BJ (cell line): Measurements from ENCODE around the gene ELL. TPM values are rescaled to one million over a fixed set of nuclear protein-coding genes. Genes with fewer than 3 reads are reported as not detected.
"Not testable (repeated sequence)": the region's sequence is repeated elsewhere in the genome, so short reads cannot be mapped to it uniquely, and the experiment has no call there.

Source experiments
- CTCF ChIA-PET: fragments of 350-600 bp; formaldehyde crosslinking; extraction: SDS; loops from one replicate; lab custom pipeline; 2021; ENCODE audit warnings: antibody characterized with exemption, inconsistent platforms; lab: Yijun Ruan, JAX
- POLR2A ChIA-PET: fragments of 300-600 bp; sonication (Branson Sonifier 250); formaldehyde crosslinking; extraction: SDS; loops from one replicate; lab custom pipeline; 2021; ENCODE audit warnings: antibody characterized with exemption; lab: Charles Lee
- DNase-seq: peaks from one replicate; pipeline ENCODE4 v3.0.0-alpha.2; 2011; ENCODE audit warnings: low read depth
- H3K27me3 ChIP-seq: 2 replicates; pipeline ENCODE4 v1.6.0; 2011; ENCODE audit warnings: low read length; ENCODE audit not compliant: control insufficient read depth, insufficient read depth
- H3K36me3 ChIP-seq: 2 replicates; pipeline ENCODE4 v1.5.1; 2011; ENCODE audit warnings: low read length; ENCODE audit not compliant: control insufficient read depth, insufficient read depth
- H3K4me3 ChIP-seq: 2 replicates; pipeline ENCODE4 v1.5.1; 2011; ENCODE audit warnings: low read depth, mild to moderate bottlenecking, control low read depth, low read length
- CTCF ChIP-seq: IDR thresholded peaks from 2 replicates; pipeline ENCODE4 v1.5.1; 2011; ENCODE audit warnings: low read depth, mild to moderate bottlenecking, control low read depth, inconsistent platforms, low read length, moderate library complexity; ENCODE audit not compliant: insufficient read depth
- polyA plus RNA-seq: library from polyadenylated mRNA; depleted of rRNA; stranded (reverse); fragments of >200 nt; gene quantifications from 2 replicates; pipeline ENCODE4 v1.2.3, GENCODE V29; 2011

The ELL gene
- polyA plus RNA-seq, 1 experiment: 10.2 TPM

GRCh38 chr19:18543814-18544475 is 22.1 kb upstream of the ELL start:
- Histone ChIP-seq H3K36me3 (peaks cover 18% of the 10 kb centered on the region), H3K27me3 (no peaks in the 10 kb centered on the region), H3K4me3 (peak overlapping the region; percentile 31)
- DNase-seq: no peak
- ChIA-PET POLR2A (interaction anchor here (0.5 to 0.8 kb wide), 2 partner anchors 14 kb away, joined by 6 to 9 read pairs; partner anchors contain the start of gene KXD1), CTCF (interaction anchor here (1.1 to 1.6 kb wide), 3 partner anchors 22 to 93 kb away, joined by 3 to 4 read pairs (median 3); partner anchors contain the start of gene ELL)
- TF ChIP-seq CTCF: no peak

DNA sequence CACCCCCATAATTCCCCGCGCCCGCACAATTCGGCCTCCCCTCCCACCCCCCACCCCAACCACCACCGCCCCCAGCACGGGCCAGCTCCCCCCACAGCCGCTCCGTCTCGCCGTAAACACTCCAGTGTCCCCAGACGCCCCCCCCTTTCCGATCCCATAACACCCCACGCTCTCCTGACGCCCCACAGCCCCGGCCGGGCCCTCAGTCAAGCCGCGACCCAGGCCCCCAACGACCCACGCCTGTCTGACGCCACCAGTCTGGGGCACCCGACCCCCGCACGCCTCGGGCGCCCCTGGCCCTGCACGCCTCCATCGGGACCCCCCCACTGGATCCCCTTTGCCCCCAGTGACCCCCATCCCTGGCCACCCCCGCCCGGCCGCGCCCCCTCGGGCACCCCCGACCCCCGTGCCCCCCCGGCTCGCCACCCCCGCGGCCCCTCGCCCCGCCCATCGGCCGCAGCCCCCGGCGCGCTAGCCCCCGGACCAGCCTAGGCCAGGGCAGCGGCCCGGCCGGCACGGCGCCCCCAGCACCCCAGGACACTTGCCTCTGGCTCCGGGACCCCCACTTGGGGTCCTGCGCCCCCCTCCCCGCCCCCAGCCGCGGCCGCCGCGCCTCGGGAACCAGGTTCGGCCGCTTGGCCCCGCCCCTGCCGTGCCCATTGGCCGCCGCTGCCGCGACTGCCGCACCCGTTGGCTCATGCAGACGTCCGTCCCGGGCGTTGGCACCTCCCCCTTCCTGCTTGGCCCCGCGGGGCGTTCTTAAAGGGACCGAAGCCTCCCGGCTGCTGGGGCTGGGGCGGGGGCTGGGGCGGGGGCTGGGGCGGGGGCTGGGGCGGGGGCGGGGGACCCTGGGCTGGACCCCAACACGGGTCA is 21.3 kb upstream of the ELL start, which contains the start of gene FKBP8:
FKBP8 (minus strand) TSS at position 633 of the 873 bp plus-strand sequence. CDS start 1,603 bp downstream, outside the sequence.
- POLR2A ChIA-PET: interaction anchor here (0.8 kb wide), 1 partner anchor 14 kb away, joined by 9 read pairs; the partner anchor contains the start of gene KXD1
- Histone ChIP-seq H3K36me3 (peaks cover 20% of the 10 kb centered on the region), H3K4me3 (peak within 1 kb of the TSS; percentile 95), H3K27me3 (no peaks in the 10 kb centered on the region)
- no peak for DNase-seq
- CTCF ChIA-PET: interaction anchor here (1.0 to 1.6 kb wide), 3 partner anchors 12 to 83 kb away, joined by 3 to 4 read pairs (median 4); partner anchors contain the start of gene ELL
- no peak for TF ChIP-seq CTCF

DNA sequence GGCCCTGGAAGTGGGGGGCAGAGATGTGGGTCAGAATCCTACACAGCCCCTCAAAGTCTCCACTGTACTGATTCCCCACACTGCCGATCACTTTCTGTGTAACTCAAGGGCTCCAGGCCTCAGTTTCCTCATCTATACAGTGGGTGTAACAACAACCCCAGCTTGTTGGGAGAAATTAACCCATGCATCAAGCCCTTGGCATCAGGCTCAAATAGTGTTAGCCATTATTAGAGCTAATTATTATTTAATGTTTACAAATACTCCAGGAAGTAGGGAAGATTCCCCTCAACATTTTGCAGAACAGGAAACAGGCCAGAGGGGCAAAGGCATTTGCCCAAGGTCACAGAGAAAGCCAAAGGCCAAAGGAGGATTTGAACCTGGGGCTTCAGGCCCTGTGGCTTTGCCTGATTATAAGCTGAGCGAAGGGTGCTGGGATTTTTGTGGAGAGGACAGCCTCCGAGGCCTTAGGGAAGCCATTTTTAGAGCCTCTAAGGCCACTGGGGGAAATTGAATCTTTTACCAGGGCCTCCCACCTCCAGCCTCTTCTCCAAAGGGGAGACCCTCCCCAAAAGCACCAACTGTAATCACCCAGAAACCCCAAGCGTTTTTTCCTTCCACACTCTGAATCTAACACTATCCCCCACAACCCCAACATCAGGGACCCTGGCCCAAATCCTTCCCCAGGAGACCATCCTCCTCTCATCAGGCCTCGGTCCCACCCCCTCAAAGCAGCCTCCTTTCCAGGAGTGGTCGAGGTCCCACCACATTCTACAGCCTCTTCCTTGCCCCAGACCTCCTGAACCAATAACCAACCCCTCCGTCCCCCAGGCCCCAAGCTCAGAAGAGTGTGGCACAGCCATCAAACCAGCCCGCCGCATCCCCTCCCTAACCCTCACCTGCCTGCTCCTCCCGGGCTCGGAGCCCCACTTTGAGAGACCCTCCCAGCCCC is 20.4 kb upstream of the ELL start:
- ChIA-PET POLR2A (no interaction called here), CTCF (interaction anchor here (1.0 kb wide), 1 partner anchor 12 kb away, joined by 4 read pairs; no protein-coding TSS in a partner anchor)
- no peak for TF ChIP-seq CTCF
- no peaks in the 10 kb centered on the region for H3K27me3 ChIP-seq
- peak overlapping the region; percentile 95 for H3K4me3 ChIP-seq
- H3K36me3 ChIP-seq: peaks cover 26% of the 10 kb centered on the region
- no peak for DNase-seq

DNA sequence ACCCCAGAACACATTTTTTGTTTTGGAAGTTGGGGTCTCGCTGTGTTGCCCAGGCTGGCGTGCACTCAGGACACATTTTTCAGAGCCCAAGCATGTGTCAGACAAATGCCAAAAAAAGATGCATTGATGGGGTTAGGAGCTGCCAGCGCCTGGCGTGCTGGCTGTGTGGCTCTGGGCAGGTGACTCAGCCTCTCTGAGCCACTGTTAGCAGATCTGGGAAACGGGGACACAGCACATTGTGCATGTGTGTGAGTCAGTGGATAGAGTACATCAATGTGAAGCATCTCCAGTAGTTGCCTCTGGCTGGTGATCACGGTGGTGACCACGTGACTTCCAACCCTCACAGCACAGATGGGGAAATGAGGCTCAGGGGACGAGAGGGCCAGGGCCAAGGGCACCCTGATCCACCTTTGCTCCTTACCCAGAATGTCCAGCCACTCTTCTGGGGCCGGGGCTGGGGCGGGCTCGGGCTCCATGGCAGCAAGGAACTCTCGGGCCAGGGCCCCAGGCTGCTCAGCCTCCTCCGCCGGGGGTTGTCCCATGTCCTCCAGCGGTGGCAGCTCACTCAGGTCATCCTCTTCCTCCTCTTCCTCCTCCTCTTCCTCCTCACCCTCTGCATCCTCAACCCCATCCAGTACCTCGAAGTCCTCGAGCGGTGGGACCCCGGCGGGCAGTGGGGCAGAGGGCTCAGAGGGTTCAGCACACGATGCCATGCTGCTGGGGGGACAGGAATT is 19.6 kb upstream of the ELL start:
- Histone ChIP-seq H3K36me3 (peaks cover 33% of the 10 kb centered on the region), H3K4me3 (no peak overlapping the region), H3K27me3 (no peaks in the 10 kb centered on the region)
- POLR2A ChIA-PET: no interaction called here
- TF ChIP-seq CTCF: no peak
- CTCF ChIA-PET: no interaction called here
- no peak for DNase-seq

- H3K27me3 ChIP-seq, H3K4me3 ChIP-seq, DNase-seq, POLR2A ChIA-PET: not testable (repeated sequence)
- CTCF ChIA-PET: interaction anchor here (1.6 kb wide), 1 partner anchor 89 kb away, joined by 3 read pairs; no protein-coding TSS in a partner anchor
- peaks cover 38% of the 10 kb centered on the region for H3K36me3 ChIP-seq
Observed at GRCh38 chr19:18540200-18540599, 18.3 kb upstream of the ELL start.
